ENCODE results near the gene CFAP43. TPM values are rescaled to one million over a fixed set of nuclear protein-coding genes. Genes with fewer than 3 reads are reported as not detected.

Gene CFAP43
- total and polyA plus RNA-seq, 2 experiments from 2014 or later, result 0.57 to 0.83 TPM

- no peaks in the 10 kb centered on the region for H3K9me3 ChIP-seq (ENCODE audit: low read depth)
- H2AFZ ChIP-seq, result no peak overlapping the region
- H3K4me2 ChIP-seq, result no peak overlapping the region
- H3K36me3 ChIP-seq (replicated peaks; ENCODE audit: insufficient read depth, low read depth), result no peaks in the 10 kb centered on the region
- 91% methylated on average over 1 of the region's 1 CpG for WGBS (ENCODE audit: low lambda C conversion rate, missing lambda C conversion rate)
- H3K4me1 ChIP-seq (ENCODE audit: insufficient read depth), result no peaks in the 10 kb centered on the region
- TF ChIP-seq, protein P1, sequence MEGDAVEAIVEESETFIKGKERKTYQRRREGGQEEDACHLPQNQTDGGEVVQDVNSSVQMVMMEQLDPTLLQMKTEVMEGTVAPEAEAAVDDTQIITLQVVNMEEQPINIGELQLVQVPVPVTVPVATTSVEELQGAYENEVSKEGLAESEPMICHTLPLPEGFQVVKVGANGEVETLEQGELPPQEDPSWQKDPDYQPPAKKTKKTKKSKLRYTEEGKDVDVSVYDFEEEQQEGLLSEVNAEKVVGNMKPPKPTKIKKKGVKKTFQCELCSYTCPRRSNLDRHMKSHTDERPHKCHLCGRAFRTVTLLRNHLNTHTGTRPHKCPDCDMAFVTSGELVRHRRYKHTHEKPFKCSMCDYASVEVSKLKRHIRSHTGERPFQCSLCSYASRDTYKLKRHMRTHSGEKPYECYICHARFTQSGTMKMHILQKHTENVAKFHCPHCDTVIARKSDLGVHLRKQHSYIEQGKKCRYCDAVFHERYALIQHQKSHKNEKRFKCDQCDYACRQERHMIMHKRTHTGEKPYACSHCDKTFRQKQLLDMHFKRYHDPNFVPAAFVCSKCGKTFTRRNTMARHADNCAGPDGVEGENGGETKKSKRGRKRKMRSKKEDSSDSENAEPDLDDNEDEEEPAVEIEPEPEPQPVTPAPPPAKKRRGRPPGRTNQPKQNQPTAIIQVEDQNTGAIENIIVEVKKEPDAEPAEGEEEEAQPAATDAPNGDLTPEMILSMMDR (IDR thresholded peaks at IDR 0.05; ENCODE audit: poor library complexity), result no peak
- TF ChIP-seq EZH2 (IDR thresholded peaks at IDR 0.05; ENCODE audit: borderline replicate concordance) (no peak), EZH2phosphoT487 (IDR thresholded peaks at IDR 0.05; ENCODE audit: low read depth, severe bottlenecking, unreplicated experiment) (no peak)
- H3K9me2 ChIP-seq (replicated peaks; ENCODE audit: insufficient read depth), result no peaks in the 10 kb centered on the region
- no peak for DNase-seq (ENCODE audit: low spot score)
- no peak overlapping the region for H3K27ac ChIP-seq
- H4K20me1 ChIP-seq (ENCODE audit: insufficient read depth, poor library complexity, severe bottlenecking), result no peaks in the 10 kb centered on the region
- no peak overlapping the region for H3K4me3 ChIP-seq
- no peaks in the 10 kb centered on the region for H3K27me3 ChIP-seq
- H3K79me2 ChIP-seq, result no peaks in the 10 kb centered on the region
Observed at GRCh38 chr10:104234934-104235333, 2.8 kb upstream of the CFAP43 start.

GRCh38 chr10:104233817-104234216 lies 1.7 kb upstream of the CFAP43 start:
- Histone ChIP-seq H2AFZ (no peak overlapping the region), H3K4me1 (ENCODE audit: insufficient read depth) (no peaks in the 10 kb centered on the region), H3K9me3 (ENCODE audit: low read depth) (no peaks in the 10 kb centered on the region), H3K36me3 (replicated peaks; ENCODE audit: insufficient read depth, low read depth) (no peaks in the 10 kb centered on the region), H3K27me3 (no peaks in the 10 kb centered on the region), H3K79me2 (no peaks in the 10 kb centered on the region), H3K9me2 (replicated peaks; ENCODE audit: insufficient read depth) (no peaks in the 10 kb centered on the region), H3K27ac (no peak overlapping the region), H3K4me3 (no peak overlapping the region), H4K20me1 (ENCODE audit: insufficient read depth, poor library complexity, severe bottlenecking) (no peaks in the 10 kb centered on the region), H3K4me2 (no peak overlapping the region)
- WGBS (ENCODE audit: low lambda C conversion rate, missing lambda C conversion rate), result 94% methylated on average over 1 of the region's 1 CpG
- no peak for DNase-seq (ENCODE audit: low spot score)
- TF ChIP-seq EZH2 (IDR thresholded peaks at IDR 0.05; ENCODE audit: borderline replicate concordance) (no peak), EZH2phosphoT487 (IDR thresholded peaks at IDR 0.05; ENCODE audit: low read depth, severe bottlenecking, unreplicated experiment) (no peak)
- TF ChIP-seq, protein P1 (IDR thresholded peaks at IDR 0.05; ENCODE audit: poor library complexity), result no peak

DNA sequence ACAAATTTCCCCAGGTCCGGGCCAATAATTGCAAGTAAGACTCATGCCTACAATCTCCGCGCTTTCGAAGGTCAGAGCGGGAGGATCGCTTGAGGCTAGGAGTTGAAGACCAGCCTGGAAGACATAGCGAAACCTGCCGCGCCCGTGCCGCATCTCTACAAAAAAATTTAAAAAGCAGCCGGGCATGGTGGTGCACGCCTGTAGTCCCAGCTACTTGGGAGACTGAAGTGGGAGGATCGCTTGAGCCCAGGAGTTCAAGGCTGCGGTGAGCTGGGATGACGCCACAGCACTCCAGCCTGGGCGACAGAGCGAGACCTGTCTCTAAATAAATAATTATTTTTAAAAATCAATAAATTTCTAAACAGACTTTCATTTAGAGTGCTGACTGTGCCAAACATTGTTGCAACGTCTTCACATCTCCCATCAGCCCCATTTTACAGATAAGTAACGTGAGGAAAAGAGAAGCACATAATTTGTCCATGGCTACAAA lies 494 bp upstream of the CFAP43 start:
- H4K20me1 ChIP-seq (ENCODE audit: insufficient read depth, poor library complexity, severe bottlenecking), result no peaks in the 10 kb centered on the region
- H3K36me3 ChIP-seq (replicated peaks; ENCODE audit: insufficient read depth, low read depth), result no peaks in the 10 kb centered on the region
- H3K27ac ChIP-seq, result no peak overlapping the region
- DNase-seq (ENCODE audit: low spot score), result no peak
- H2AFZ ChIP-seq, result peak overlapping the region; percentile 84
- H3K9me2 ChIP-seq (replicated peaks; ENCODE audit: insufficient read depth), result no peaks in the 10 kb centered on the region
- 35% methylated on average over 20 of the region's 20 CpGs for WGBS (ENCODE audit: low lambda C conversion rate, missing lambda C conversion rate)
- H3K4me3 ChIP-seq, result peak overlapping the region; percentile 35
- no peak for TF ChIP-seq EZH2 (IDR thresholded peaks at IDR 0.05; ENCODE audit: borderline replicate concordance)
- TF ChIP-seq, protein P1 (IDR thresholded peaks at IDR 0.05; ENCODE audit: poor library complexity), result no peak
- no peak for TF ChIP-seq EZH2phosphoT487 (IDR thresholded peaks at IDR 0.05; ENCODE audit: low read depth, severe bottlenecking, unreplicated experiment)
- H3K4me2 ChIP-seq, result peak overlapping the region; percentile 78
- no peaks in the 10 kb centered on the region for H3K4me1 ChIP-seq (ENCODE audit: insufficient read depth)
- H3K27me3 ChIP-seq, result no peaks in the 10 kb centered on the region
- no peaks in the 10 kb centered on the region for H3K79me2 ChIP-seq
- H3K9me3 ChIP-seq (ENCODE audit: low read depth), result no peaks in the 10 kb centered on the region

- H3K4me3 ChIP-seq, result no peak overlapping the region
- no peak for DNase-seq (ENCODE audit: low spot score)
- H3K4me1 ChIP-seq (ENCODE audit: insufficient read depth), result no peaks in the 10 kb centered on the region
- H3K36me3 ChIP-seq (replicated peaks; ENCODE audit: insufficient read depth, low read depth), result no peaks in the 10 kb centered on the region
- H4K20me1 ChIP-seq (ENCODE audit: insufficient read depth, poor library complexity, severe bottlenecking), result no peaks in the 10 kb centered on the region
- no peak overlapping the region for H3K27ac ChIP-seq
- 93% methylated on average over 4 of the region's 4 CpGs for WGBS (ENCODE audit: low lambda C conversion rate, missing lambda C conversion rate)
- no peaks in the 10 kb centered on the region for H3K9me3 ChIP-seq (ENCODE audit: low read depth)
- no peaks in the 10 kb centered on the region for H3K27me3 ChIP-seq
- H3K79me2 ChIP-seq, result no peaks in the 10 kb centered on the region
- H2AFZ ChIP-seq, result no peak overlapping the region
- H3K4me2 ChIP-seq, result no peak overlapping the region
- TF ChIP-seq EZH2 (IDR thresholded peaks at IDR 0.05; ENCODE audit: borderline replicate concordance), result no peak
- TF ChIP-seq, protein P1 (IDR thresholded peaks at IDR 0.05; ENCODE audit: poor library complexity), result no peak
- TF ChIP-seq EZH2phosphoT487 (IDR thresholded peaks at IDR 0.05; ENCODE audit: low read depth, severe bottlenecking, unreplicated experiment), result no peak
- no peaks in the 10 kb centered on the region for H3K9me2 ChIP-seq (replicated peaks; ENCODE audit: insufficient read depth)
Observed at GRCh38 chr10:104230490-104230889, 1.7 kb downstream of the CFAP43 start.

Data from hepatocyte (in vitro differentiated cells).